SKM-1 (cell line): ENCODE data around the gene RCOR2.
"Not testable (repeated sequence)": the region's sequence is repeated elsewhere in the genome, so short reads cannot be mapped to it uniquely, and the experiment has no call there.

Experiments used
- DNase-seq: peaks from one replicate; lab custom pipeline; 2025; ENCODE audit not compliant: unreplicated experiment; lab: John Stamatoyannopoulos, UW

The RCOR2 gene

DNA sequence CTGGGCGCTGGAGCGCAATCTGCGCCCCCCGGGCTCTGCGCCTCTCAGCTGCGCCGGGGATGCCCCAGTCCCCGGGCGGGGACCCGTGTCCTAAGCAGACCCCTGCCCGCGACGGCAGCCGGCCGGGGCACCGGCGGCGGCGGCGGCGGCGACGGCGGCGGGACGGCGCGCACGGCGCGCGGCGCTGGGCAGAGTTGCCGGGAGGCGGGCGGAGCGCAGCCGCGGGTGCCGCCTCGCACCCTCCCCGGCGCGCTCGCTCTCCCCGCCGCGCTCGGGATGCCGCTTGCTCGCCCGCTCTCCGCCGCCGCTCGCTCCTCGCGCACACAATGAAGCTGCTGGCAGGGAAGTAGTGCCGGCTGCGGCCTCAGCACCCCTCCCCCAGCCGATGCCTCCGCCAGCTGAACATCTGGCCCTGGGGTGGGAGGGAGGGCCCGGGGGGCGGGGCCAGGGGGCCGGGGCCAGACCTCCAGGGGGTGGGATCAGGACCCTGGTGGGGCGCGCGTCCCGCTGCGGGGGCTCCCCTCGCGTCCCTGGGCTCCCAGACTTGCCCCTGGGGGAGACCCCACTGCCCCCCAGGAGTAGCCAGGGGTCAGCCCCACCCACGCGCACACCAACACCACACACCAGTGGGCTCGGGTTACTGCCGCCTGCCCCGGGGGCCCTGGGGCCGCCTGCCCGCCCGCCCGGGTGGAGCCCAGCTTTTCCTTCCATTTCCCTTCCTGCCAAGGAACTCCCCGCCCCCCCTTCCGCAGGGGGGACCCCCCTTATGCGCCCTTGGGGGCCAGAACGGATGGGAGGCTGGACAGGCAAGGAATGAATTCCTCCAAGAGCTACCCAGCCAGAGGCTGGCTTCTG, at the start of gene RCOR2:
TSS of gene RCOR2 (minus strand) at position 328 of the 855 bp plus-strand sequence. CDS start 708 bp downstream, outside the sequence.
- no peak for DNase-seq

DNA sequence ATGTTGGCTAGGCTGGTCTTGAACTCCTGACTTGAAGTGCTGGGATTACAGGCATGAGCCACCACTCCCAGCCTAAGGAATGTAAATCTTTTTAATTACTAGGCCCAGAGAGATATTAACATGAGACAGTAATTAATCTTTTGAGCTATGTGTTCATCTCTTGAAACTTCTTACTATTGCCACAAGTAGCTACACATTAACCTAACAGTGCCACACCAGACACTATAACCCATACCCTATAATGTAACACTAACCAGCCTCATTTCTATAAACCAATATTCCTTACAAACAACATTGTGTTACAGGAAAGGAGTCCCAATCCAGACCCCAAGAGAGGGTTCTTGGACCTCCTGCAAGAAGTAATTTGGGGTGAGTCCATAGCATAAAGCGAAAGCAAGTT, 49.5 kb upstream of the RCOR2 start:
- no peak for DNase-seq

DNA sequence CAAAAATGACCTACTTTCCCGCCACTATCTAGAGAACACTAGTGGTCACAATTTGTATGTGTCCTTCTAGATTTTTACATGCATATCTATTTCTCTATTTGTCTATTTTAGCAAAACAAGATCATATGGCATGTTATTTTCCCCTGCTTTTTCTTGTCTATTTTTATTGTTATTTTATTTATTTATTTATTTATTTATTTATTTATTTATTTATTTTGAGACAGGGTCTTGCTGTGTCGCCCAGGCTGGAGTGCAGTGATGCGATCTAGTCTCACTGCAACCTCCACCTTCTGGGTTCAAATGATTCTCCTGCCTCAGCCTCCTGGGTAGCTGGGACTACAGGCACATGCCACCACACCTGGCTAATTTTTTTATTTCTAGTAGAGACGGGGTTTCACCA, 46.9 kb upstream of the RCOR2 start:
- DNase-seq = not testable (repeated sequence)

DNA sequence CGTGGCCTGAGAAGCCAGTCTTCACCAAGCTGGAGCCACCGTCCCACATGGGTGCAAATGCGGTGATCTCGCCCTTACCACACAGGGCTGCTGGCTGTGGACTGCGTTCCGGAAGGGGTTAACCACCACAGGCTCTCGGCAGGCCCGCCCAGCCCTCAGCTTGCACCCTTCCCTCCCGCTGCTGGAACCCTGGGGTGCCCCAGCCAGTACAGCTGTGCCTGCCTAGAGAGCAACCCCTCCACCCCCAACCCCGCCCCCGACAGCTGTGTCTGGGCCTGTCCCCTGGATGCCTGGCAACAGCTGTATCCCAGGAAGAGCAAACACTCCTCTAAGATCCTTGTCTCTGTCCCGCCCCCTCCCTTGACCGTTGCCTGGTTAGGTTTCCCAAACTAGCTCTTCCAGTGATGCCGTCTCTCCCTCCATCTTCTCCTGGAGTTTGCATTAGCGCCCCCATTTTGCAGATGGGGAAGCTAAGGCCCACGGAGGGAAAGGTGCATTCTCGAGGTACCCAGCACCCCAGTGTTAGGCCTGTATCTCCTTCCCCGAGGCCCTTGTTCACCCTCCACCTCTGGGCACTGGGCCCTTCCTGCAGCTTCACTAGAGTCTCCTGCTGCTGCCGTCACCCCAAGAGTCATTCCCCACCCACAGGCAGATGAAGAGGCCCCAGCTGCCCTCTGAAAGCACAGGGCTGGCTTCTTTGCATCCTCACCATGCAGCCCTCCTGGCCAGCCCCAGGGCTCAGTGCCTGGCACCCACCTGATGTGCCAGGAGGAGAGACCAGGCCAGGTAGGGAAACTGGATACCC, 44.8 kb upstream of the RCOR2 start:
- no peak for DNase-seq

DNA sequence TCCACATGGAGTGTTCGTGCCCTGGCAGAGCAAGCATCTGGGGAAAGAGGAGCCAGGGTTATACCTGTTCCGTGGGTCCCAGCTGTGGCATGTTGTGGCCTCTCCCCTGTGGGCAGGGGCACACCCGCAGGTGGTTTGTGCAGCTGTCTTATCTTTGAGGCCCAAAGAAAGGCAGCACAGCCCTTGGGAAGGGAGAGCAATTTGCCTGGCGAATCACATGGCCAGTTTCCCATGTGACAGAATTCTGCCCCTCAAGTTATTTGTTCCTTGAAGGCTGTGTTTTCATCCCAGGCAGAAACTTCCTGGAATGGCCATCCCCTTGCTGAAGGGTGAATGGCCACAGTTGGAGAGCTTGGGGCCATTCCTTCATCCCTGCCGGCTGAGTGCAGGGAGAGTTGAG, 41.0 kb upstream of the RCOR2 start:
- no peak for DNase-seq

DNA sequence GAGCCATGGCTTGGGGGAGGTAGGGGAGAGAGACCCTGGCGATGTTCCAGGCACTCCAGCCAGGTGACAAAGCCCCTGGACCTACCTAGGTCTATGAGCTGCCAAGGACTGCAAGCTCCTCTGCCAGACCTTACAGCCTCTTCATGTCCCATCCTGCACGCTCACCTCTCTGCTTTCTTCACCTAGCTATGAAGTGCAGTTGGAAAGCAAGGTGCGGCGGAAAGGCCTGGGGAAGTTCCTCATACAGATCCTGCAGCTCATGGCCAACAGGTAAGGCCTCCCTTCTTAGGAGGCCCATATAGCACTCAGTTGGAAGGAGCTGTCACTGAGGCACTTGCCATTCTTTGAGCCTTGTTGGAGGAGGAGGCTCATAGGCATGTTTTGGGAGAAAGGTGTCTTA, 35.6 kb upstream of the RCOR2 start:
- DNase-seq = no peak

DNA sequence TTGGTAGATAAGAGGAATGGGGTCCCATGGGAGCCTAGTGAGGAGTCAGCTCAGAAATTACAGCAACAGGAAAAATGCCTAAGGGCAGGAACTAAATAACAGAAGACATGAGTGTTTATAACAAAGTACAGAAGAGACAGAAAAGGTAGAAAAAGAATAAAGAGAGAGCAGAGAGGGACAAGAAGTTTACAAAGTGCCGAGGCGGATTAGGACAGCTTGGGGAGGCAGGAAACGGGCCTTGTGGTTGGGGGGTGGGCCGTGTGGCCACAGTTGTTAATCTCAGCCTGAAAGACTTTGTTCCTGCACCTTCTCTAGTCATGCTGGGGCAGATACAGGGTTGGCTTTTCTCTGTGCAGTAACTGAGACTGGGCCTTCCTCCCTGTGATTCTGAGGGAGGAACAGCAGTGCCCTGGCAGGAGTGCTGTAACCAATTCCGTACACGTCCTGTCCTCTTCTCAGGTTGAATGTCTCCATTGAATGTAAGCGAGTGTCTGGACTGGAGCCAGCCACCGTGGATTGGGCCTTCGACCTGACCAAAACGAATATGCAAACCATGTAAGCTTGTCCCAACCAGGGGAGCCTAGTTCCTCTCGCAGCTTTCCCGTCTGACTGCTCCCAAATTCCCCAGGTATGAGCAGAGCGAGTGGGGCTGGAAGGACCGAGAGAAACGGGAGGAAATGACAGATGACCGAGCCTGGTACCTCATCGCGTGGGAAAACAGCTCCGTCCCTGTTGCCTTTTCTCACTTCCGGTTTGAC, 35.0 kb upstream of the RCOR2 start:
- DNase-seq = peak; percentile 53

DNA sequence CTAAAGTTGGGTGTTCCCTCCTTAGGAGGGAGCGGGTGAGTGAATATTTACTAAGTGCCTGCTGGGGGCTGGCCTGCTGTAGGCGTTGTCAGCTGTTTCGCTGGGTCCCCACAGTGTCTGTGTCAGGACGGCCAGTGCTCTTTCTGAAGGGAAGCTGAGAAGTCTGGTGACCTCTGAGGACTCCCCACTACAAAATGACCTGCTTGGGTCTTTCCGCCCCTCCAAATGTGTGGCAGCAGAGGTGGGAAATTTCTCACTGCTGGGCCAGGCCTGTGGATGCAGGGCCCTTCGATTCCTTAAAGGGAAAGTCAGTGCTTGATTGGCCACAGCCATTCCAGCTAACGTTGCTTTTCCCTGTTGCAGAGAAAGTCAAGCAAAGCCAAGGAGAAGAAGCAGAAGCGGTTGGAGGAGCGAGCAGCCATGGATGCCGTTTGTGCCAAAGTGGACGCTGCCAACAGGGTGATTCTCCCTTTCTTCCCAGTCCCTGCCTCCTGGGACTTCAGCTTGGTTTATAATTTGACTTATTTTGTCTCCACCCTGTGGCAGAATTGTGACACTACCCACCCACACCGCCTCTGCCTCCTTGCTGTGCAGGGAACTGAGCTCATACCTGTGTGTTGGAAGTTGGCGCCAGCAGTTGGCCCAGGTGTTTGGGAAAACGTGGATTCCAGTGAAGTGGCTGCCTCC, 28.7 kb upstream of the RCOR2 start:
- DNase-seq = peak; percentile 46

DNA sequence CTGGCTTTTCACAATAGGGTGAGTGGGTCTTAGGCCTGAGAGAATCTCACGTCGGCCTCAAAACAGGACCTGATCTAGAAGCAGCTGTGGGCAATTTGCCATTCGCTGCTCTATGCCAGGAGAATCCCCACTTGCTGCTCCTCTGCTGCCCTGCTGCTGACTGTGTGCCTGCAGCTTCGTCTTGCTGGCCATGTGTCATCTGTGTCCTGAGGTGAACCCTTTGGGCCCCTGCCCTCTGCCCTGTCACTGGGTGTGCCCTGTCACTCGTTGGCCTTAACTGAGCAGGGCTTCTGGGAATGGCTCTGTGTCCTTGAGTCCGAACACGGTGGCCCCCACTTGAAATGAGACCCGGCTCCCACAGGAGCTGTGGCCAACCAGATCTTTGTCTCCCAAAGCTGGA, 28.0 kb upstream of the RCOR2 start:
- DNase-seq = no peak

DNA sequence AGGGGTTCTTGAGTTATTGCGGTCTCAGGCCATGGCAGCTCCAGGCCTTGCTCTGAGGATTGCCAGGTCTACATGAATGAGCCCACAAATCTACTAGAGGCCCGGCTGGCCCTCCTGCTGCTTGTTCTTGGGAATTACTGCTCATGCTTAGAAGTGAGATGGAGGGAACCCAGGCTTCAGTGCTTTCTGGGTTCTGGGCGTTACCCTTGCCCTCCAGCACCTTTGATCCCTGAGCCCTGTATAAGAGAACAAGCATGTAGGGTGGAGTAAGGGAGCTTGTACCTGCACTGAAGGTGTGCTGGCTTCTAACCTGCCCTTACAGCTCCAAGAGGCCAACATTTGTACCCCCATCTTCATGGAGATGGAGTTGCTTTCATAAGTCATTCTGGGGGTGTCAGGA, 25.8 kb upstream of the RCOR2 start:
- DNase-seq = no peak

DNA sequence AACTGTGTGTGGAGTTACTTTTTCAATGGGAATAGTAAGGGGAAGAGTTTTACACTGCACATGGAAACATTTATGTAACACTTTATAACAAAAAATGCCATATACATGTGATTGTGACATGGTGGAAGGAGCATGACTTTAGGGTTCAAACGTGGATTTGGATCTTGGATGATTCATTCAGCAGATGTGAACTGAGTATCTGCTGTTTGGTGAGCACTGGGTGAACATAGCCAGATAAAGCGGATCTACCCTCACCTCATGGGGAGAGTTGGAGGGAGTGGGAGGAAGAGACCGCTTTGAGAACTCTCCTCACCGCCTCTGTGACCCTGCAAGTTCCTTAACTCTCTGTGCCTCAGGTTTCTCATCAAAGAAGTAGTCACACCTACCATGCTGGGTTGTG, 24.9 kb upstream of the RCOR2 start:
- DNase-seq = no peak

DNA sequence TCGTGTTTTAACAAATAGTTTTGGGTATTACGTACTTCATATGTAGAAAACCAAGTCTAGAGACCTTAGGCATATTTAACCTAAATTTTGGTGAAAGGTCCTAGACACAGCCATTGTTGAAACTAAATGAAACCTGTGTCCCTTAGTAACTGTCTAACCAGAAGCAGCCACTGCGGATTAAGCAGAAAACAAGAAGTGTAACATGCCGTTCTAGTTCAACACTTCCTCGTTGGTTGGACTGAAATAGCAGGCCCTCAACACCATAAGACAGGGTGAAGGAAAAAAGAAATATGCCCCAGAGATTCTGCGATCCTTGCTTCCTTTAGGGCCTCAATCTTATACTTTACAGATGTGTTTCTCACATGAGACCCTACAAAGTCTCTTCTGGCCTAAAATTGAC, 23.8 kb upstream of the RCOR2 start:
- DNase-seq = peak; percentile 29

DNA sequence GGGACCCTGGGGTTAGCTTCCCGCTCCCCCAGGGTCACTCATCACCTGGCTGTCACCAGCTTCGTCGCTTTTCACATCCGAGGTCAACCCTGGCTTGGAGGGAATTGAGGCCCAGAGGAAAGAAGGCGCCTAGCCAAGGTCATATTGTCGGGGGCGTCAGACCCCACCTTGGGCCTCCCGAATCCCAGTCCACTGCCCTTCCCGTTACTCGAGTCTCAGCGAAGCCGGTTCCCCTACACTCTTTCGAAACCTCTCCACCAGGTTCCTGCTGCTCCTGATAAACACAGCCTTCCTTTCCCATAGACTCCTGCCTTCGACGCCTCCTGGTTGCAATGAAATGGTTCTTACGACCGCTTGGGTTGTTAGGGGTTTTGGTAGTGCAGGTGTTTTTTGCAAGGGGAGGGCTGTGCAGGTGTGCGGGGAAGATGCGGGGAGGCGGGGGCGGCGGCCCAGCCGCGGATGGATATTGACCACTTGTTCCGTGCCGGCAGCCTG, 22.5 kb upstream of the RCOR2 start:
- DNase-seq = no peak

DNA sequence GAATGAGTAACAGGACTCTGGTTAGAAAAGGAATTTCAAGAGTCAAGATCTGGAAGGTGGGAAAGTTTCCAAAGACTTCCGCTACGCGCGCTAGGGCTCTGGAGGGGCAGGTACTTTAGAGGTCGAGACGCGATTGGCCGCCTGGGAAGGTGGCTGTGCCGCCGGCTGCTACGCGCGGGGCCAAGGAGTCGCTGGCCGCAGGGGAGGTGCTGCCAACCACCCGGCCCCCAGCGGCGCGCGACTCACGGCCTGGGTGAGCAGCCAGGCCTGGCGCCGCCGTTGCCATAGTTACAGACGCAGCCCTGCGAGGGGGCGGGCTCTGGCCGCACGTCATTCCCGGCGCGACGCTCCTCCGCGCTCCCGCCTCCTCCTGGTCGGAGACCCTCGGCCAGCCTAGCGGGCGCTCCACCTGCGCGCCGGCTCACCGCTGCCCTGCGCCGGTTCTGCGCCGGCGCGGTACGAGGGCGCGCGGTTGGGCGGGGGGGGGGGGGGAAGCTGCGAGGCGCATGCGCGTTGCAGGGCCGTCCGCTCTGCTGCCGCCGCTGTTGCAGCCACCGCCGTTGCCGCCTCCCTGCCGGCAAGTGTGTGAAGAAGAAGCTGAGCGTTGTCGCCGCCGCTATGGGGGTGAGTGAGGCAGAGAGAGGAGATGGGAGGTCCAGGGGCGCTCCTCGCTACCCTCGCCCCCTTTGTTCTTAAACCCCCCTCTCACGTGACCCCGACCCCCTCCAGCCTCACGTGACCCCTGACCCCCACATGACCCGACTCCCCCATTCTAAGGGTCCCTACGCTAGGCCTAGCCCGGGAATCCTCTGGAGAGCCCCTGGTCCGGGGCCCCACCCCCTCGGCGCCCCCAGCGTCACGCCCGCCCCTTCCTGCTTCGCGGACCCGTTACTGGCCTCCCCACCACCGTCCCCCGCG, 21.8 kb upstream of the RCOR2 start, which contains the start of gene NAA40:
TSS of gene NAA40 (plus strand) at position 524 of the 918 bp plus-strand sequence. CDS start at position 619, 95 bp downstream.
- peak; percentile 85 for DNase-seq

DNA sequence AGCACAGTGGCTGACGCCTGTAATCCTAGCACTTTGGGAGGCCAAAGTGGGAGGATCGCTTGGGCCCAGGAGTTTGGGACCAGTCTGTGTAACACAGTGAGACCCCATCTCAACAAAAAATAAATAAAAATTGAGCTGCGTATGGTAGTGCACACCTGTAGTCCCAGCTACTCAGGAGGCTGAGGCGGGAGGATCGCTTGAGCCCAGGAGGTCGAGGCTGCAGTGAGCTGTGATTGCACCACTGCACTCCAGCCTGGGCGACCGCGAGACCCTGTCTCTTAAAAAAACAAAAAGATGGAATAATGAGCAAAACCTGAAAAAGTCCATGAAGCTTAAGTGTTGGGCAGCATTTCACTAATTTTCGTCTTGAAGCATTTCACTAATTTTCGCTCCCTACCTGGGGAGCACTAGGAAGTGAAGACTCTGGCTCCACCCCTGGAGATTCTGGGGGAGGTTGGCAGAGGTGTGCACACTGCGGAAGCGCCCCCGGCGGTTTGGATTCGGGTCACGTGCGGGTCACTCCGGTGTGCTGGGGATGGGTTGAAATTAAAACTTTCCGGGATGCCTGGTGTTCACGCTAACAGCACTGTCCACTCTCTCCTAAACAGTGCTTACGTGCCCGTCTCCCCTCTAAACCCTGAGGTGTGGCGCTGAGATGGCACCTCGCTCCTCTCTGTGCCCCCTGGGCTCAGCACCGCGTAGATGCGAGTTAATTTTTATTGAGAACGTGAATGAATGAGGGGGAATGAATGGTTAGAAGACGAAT, 20.9 kb upstream of the RCOR2 start:
- no peak for DNase-seq

DNA sequence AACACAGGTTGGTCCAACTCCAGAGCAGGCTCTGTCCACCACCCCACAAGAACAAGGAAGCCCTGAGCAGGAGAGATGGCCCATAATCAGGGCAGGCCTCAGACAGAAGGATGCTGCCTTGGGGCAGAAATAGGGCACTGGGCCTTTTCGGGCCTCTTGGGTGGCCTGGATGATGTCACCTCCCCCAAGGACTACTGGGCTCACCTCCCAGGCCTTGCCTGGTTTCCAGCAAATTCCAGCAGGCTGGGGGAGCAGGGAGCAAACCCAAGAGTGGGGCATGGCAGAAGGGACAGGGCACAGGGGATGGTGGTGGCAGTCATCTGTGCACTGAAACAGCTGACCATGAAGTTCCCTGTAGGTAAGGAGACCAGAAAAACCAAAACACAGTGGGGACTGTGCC, 16.5 kb upstream of the RCOR2 start:
- DNase-seq = no peak

DNA sequence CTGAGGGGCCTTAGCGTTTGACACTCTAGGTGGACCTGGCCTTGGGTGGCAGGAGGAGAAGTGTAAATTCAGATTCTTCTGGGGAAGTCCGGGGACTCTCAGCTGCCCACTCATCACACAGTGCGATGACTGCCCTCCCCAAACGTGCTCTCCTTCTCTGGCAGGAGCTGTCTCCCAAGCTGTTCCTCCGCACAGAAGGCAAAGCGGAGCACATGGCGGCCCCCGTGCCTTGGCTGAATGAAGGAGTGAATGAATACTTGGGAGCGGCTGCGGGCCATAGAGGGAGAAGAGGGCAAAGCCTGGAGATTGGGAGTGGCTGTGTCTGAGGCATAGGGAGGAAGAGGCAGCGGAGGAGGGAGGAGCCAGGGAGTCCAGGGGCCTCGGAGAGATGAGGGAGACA, 14.9 kb upstream of the RCOR2 start:
- no peak for DNase-seq

DNA sequence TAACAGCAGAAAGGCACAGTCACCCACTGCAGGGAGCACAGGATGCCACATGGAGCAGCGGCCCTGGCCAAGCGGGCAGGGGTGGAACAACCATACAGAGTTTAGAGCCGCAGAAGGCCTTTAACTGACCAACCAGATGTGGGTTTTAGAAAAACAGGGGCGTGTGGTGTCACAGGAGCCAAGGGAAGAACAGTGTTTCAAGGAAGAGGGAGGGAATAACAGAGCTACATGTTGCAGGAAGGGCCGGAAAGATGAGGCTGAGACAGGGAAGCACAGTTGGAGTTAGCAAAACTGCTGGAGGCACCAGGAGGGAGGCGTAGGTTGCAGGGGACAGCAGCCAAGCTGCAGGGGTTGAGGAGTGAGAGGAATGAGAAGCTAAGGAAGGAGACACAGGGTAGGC, 14.1 kb upstream of the RCOR2 start:
- DNase-seq = no peak

DNA sequence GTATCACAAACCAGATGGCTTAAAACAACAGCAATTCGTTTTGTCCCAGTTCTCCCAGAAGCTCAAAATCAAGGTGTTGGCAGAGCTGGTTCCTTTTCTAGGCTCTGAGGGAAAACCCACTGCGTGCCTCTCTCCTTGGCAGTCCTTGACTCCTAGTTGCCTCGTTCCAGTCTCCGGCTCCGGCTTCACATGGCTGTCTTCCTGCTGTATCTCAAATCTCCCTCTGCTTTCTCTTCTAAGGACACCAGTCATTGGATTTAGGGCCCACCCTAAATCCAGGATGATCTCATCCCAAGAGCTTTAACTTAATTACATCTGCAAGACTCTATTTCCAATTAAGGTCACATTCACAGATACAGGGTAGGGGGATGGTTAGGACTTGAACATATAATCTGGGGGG, 12.7 kb upstream of the RCOR2 start:
- no peak for DNase-seq
